H9 (cell line): ENCODE measurements around the gene RBM18. TPM values are rescaled to one million over a fixed set of nuclear protein-coding genes. Genes with fewer than 3 reads are reported as not detected.

Source experiments
- DNase-seq: peaks from one replicate; pipeline ENCODE4 v3.0.0-alpha.2; 2017
- H2AFZ ChIP-seq: one replicate; pipeline ENCODE4 v1.6.1; 2013; ENCODE audit warnings: mild to moderate bottlenecking, low read length, control low read depth, moderate library complexity
- H2AK5ac ChIP-seq: 2 replicates; pipeline ENCODE4 v1.6.1; 2013; ENCODE audit warnings: low read length, control low read depth, mixed read lengths; ENCODE audit not compliant: insufficient read length
- H2BK120ac ChIP-seq: one replicate; pipeline ENCODE4 v1.6.1; 2013; ENCODE audit warnings: low read depth, mild to moderate bottlenecking, low read length, control low read depth, inconsistent platforms; ENCODE audit not compliant: poor library complexity, severe bottlenecking
- H2BK12ac ChIP-seq: 2 replicates; pipeline ENCODE4 v1.6.1; 2013; ENCODE audit warnings: low read length, control low read depth, mixed read lengths, low read depth; ENCODE audit not compliant: insufficient read length
- H2BK15ac ChIP-seq: 2 replicates; pipeline ENCODE4 v1.6.1; 2013; ENCODE audit warnings: low read depth, low read length, control low read depth
- H2BK20ac ChIP-seq: one replicate; pipeline ENCODE4 v1.6.1; 2013; ENCODE audit warnings: low read depth, mild to moderate bottlenecking, low read length, control low read depth, inconsistent platforms; ENCODE audit not compliant: poor library complexity, severe bottlenecking
- H2BK5ac ChIP-seq: 2 replicates; pipeline ENCODE4 v1.6.1; 2013; ENCODE audit warnings: low read length, control low read depth, mixed read lengths; ENCODE audit not compliant: insufficient read length
- H3K14ac ChIP-seq: 2 replicates; pipeline ENCODE4 v1.6.1; 2013; ENCODE audit warnings: low read length, control low read depth; ENCODE audit not compliant: insufficient read depth
- H3K18ac ChIP-seq: 2 replicates; pipeline ENCODE4 v1.6.1; 2013; ENCODE audit warnings: low read depth, mild to moderate bottlenecking, mixed read lengths, low read length, control low read depth; ENCODE audit not compliant: insufficient read length
- H3K23ac ChIP-seq: 2 replicates; pipeline ENCODE4 v1.6.1; 2013; ENCODE audit warnings: low read length, control low read depth, mixed read lengths, low read depth; ENCODE audit not compliant: insufficient read length
- H3K23me2 ChIP-seq: 2 replicates; pipeline ENCODE4 v1.6.1; 2013; ENCODE audit warnings: low read depth, mild to moderate bottlenecking, mixed read lengths, low read length, control low read depth; ENCODE audit not compliant: insufficient read length, poor library complexity, severe bottlenecking
- H3K27ac ChIP-seq: 2 replicates; pipeline ENCODE4 v1.5.1; 2013; ENCODE audit warnings: low read length, control low read depth, mixed read lengths, low read depth; ENCODE audit not compliant: insufficient read length
- H3K27me3 ChIP-seq: 2 replicates; pipeline ENCODE4 v1.6.1; 2013; ENCODE audit warnings: low read length, control low read depth, inconsistent platforms; ENCODE audit not compliant: insufficient read depth
- H3K4ac ChIP-seq: 2 replicates; pipeline ENCODE4 v1.6.1; 2013; ENCODE audit warnings: low read depth, mild to moderate bottlenecking, control low read depth, inconsistent platforms, low read length, moderate library complexity
- H3K4me1 ChIP-seq: 2 replicates; pipeline ENCODE4 v1.6.1; 2013; ENCODE audit warnings: low read length, control low read depth, inconsistent platforms; ENCODE audit not compliant: insufficient read depth
- H3K4me2 ChIP-seq: 2 replicates; pipeline ENCODE4 v1.6.1; 2013; ENCODE audit warnings: low read length, control low read depth, mixed read lengths; ENCODE audit not compliant: insufficient read length, insufficient read depth
- H3K56ac ChIP-seq: 2 replicates; pipeline ENCODE4 v1.6.1; 2013; ENCODE audit warnings: low read depth, mild to moderate bottlenecking, mixed read lengths, low read length, control low read depth; ENCODE audit not compliant: insufficient read length
- H3K79me1 ChIP-seq: 2 replicates; pipeline ENCODE4 v1.6.1; 2013; ENCODE audit warnings: low read depth, mild to moderate bottlenecking, moderate library complexity, low read length, control low read depth, inconsistent platforms; ENCODE audit not compliant: insufficient read depth, poor library complexity, severe bottlenecking
- H3K79me2 ChIP-seq: 2 replicates; pipeline ENCODE4 v1.6.1; 2013; ENCODE audit warnings: low read length, control low read depth, inconsistent platforms; ENCODE audit not compliant: insufficient read depth
- H3K9ac ChIP-seq: 2 replicates; pipeline ENCODE4 v1.6.1; 2013; ENCODE audit warnings: low read length, control low read depth, mixed read lengths; ENCODE audit not compliant: insufficient read length; ENCODE audit errors: extremely low read depth
- H3K9me3 ChIP-seq: one replicate; pipeline ENCODE4 v1.6.1; 2013; ENCODE audit warnings: low read depth, low read length, inconsistent platforms; ENCODE audit not compliant: control insufficient read depth
- H3T11ph ChIP-seq: one replicate; pipeline ENCODE4 v1.6.1; 2013; ENCODE audit warnings: mild to moderate bottlenecking, low read length, control low read depth, inconsistent platforms
- H4K20me1 ChIP-seq: one replicate; pipeline ENCODE4 v1.6.1; 2013; ENCODE audit not compliant: control insufficient read depth, insufficient read length, insufficient read depth
- H4K5ac ChIP-seq: 2 replicates; pipeline ENCODE4 v1.6.1; 2013; ENCODE audit warnings: low read depth, mild to moderate bottlenecking, mixed read lengths, low read length, control low read depth; ENCODE audit not compliant: insufficient read length
- H4K8ac ChIP-seq: replicated peaks from 2 replicates; pipeline ENCODE4 v1.6.1; 2013; ENCODE audit warnings: low read length, control low read depth, mixed read lengths, low read depth; ENCODE audit not compliant: insufficient read length
- H4K91ac ChIP-seq: 2 replicates; pipeline ENCODE4 v1.6.1; 2013; ENCODE audit warnings: low read depth, mild to moderate bottlenecking, moderate library complexity, mixed read lengths, low read length, control low read depth; ENCODE audit not compliant: insufficient read length
- H3K27ac Mint-ChIP-seq, 3 experiments: 2 replicates in 2 of 3; 3 replicates in 1 of 3; pipeline ENCODE4 v1.8.0; 2020 to 2021; ENCODE audit warnings: mixed read lengths in 3 of 3, mild to moderate bottlenecking in 1 of 3, moderate library complexity in 1 of 3
- H3K27me3 Mint-ChIP-seq: 2 replicates; pipeline ENCODE4 v1.8.0; 2021; ENCODE audit warnings: low read depth, mild to moderate bottlenecking, moderate library complexity, mixed read lengths
- H3K36me3 Mint-ChIP-seq, 3 experiments: 2 replicates in 2 of 3; 3 replicates in 1 of 3; pipeline ENCODE4 v1.8.0; 2020 to 2021; ENCODE audit warnings: low read depth in 3 of 3, mixed read lengths in 3 of 3; ENCODE audit not compliant: insufficient read depth in 1 of 3
- H3K4me1 Mint-ChIP-seq, 2 experiments: 2 replicates each; pipeline ENCODE4 v1.8.0; 2020; ENCODE audit warnings: mixed read lengths in 2 of 2
- H3K4me3 Mint-ChIP-seq, 2 experiments: 2 replicates in 1 of 2; 3 replicates in 1 of 2; pipeline ENCODE4 v1.8.0; 2020 to 2021; ENCODE audit warnings: mild to moderate bottlenecking in 2 of 2, mixed read lengths in 2 of 2, moderate library complexity in 1 of 2
- H3K9me3 Mint-ChIP-seq, 2 experiments: 2 replicates in 1 of 2; 3 replicates in 1 of 2; pipeline ENCODE4 v1.8.0; 2020; ENCODE audit warnings: mild to moderate bottlenecking in 2 of 2, mixed read lengths in 2 of 2, moderate library complexity in 1 of 2
- WGBS: extraction: QIAGEN DNeasy Blood & Tissue Kit; methylation state at CpG from one replicate; pipeline ENCODE4 v1.1.7; 2013; ENCODE audit warnings: missing lambda C conversion rate, low lambda C conversion rate, mixed read lengths; ENCODE audit not compliant: insufficient read length; ENCODE audit errors: extremely low coverage; 5-methylcytosine and 5-hydroxymethylcytosine counted together
- total RNA-seq: library from RNA; stranded (reverse); gene quantifications from 2 replicates; pipeline ENCODE4 v1.2.1, GENCODE V29; 2021
- TF ChIP-seq, protein P1 (sequence below): fragments of 200-600 bp; sonication (generic); conservative IDR thresholded peaks from 3 replicates; pipeline ENCODE4 v1.8.0; 2021; ENCODE audit warnings: antibody characterized with exemption, mild to moderate bottlenecking

RBM18 gene
- total RNA-seq, 1 experiment from 2014 or later: 18.9 TPM

DNA sequence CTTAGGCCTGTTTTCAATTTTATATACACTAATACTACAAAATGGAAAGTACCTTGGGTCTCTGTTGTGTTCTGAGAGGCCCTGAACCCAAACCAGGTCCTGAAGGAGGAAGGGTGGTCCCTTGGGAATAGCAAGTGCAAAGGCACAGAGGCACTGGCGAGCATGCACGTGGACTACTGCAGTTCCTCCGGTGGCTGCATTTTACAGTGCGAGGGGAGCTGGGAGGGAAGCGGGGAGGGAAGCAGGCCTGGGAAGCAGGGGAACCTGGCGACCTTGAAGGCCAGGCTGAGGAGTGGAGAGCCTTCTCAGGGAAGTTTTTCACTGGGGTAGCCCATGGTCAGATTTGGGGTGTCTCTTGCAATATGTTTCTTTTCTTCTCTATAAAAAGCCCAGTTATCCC is 71.0 kb downstream of the RBM18 start:
- no peak overlapping the region for H3K14ac ChIP-seq
- DNase-seq: no peak
- Mint-ChIP-seq H3K4me3 (no peak overlapping the region), H3K4me1 (peaks cover 19 to 23% of the 10 kb centered on the region in 2 experiments), H3K36me3 (no peaks in the 10 kb centered on the region; a peak in 1 of 7 replicates), H3K27ac (peak overlapping the region in 1 of 3 experiments; percentile 89; a peak in 1 of 7 replicates), H3K27me3 (peaks cover 5% of the 10 kb centered on the region; the same call in 1 of the 2 replicates), H3K9me3 (no peaks in the 10 kb centered on the region)
- H3K23ac ChIP-seq: no peak overlapping the region
- H3K27me3 ChIP-seq: no peaks in the 10 kb centered on the region
- H2BK120ac ChIP-seq: no peak overlapping the region
- H3K9ac ChIP-seq: no peak overlapping the region
- no CpG with 5 or more reads among the region's 6 CpGs for WGBS
- H3K79me1 ChIP-seq: no peaks in the 10 kb centered on the region
- H3K27ac ChIP-seq: no peak overlapping the region
- H3K9me3 ChIP-seq: no peaks in the 10 kb centered on the region
- H4K20me1 ChIP-seq: no peaks in the 10 kb centered on the region
- no peak overlapping the region for H2BK5ac ChIP-seq
- H3K23me2 ChIP-seq: no peaks in the 10 kb centered on the region
- H3K18ac ChIP-seq: no peak overlapping the region
- no peaks in the 10 kb centered on the region for H3K79me2 ChIP-seq
- H2AFZ ChIP-seq: no peak overlapping the region
- TF ChIP-seq, protein P1, sequence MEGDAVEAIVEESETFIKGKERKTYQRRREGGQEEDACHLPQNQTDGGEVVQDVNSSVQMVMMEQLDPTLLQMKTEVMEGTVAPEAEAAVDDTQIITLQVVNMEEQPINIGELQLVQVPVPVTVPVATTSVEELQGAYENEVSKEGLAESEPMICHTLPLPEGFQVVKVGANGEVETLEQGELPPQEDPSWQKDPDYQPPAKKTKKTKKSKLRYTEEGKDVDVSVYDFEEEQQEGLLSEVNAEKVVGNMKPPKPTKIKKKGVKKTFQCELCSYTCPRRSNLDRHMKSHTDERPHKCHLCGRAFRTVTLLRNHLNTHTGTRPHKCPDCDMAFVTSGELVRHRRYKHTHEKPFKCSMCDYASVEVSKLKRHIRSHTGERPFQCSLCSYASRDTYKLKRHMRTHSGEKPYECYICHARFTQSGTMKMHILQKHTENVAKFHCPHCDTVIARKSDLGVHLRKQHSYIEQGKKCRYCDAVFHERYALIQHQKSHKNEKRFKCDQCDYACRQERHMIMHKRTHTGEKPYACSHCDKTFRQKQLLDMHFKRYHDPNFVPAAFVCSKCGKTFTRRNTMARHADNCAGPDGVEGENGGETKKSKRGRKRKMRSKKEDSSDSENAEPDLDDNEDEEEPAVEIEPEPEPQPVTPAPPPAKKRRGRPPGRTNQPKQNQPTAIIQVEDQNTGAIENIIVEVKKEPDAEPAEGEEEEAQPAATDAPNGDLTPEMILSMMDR: no peak
- no peak overlapping the region for H4K91ac ChIP-seq
- no peak overlapping the region for H2BK15ac ChIP-seq
- H4K8ac ChIP-seq: no peak overlapping the region
- H2BK12ac ChIP-seq: no peak overlapping the region
- no peak overlapping the region for H3K4me2 ChIP-seq
- no peak overlapping the region for H3K4ac ChIP-seq
- no peak overlapping the region for H3K56ac ChIP-seq
- no peaks in the 10 kb centered on the region for H3K4me1 ChIP-seq
- H2AK5ac ChIP-seq: no peak overlapping the region
- no peak overlapping the region for H4K5ac ChIP-seq
- no peak overlapping the region for H2BK20ac ChIP-seq
- H3T11ph ChIP-seq: no peak overlapping the region
